Middle frontal gyrus (tissue), 1 donor: ENCODE results near the gene SH3PXD2B.
A peak's percentile ranks its signal among the peaks of the same experiment; 100 is the strongest.
"Not testable (repeated sequence)": the region's sequence is repeated elsewhere in the genome, so short reads cannot be mapped to it uniquely, and the experiment has no call there.

Source experiments
- DNase-seq: peaks from one replicate; pipeline ENCODE4 v3.0.0-alpha.2; 2015; ENCODE audit warnings: low spot score; ENCODE audit errors: extremely low spot score

Gene SH3PXD2B

GRCh38 chr5:172420235-172420939, 33.9 kb downstream of the SH3PXD2B start:
- DNase-seq: peak; percentile 49

DNA sequence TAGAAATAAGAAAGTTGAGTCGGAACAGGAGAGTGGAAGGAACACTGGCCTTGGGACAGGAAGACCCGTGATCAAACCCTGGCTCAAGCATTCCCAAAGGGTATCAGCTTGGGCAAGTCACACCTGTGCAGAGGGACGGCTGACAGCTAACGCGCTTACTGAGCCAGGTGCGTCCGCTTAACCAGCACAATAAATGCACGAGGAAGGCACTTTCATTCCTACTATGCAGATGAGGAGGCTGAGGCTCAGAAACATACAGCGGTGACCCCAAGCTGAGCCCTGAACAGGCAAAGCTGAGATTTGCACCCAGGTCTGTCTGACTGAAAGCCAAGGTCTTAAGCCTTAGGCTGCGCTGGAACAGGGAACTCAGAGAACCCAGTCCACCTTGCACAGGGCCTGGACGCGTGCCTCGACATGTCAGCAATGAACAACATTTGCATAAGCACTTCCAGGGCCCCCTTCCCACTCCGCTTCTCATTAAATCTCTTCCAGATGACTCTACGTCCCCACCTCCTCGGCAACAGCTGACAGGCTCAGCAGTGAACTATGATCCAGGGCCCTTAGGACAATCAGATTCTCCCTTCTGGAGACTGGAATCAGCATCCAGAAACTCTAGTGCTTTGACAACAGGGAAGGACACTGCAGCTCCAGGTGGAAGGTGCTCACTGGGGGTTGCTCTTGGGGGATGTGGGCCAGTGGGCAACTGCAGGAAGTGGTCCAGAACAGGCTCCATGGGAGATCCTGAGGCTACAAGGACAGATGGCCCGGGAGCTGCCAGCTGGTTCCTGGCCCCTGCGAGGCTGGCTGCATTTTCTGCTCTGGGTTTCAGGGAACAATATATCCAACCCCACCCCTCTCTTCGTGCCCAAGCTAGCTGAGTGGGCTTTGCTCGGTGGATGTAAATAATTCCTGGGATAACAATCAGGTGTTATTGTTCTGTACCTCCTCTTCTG, 35.2 kb downstream of the SH3PXD2B start:
- no peak for DNase-seq

DNA sequence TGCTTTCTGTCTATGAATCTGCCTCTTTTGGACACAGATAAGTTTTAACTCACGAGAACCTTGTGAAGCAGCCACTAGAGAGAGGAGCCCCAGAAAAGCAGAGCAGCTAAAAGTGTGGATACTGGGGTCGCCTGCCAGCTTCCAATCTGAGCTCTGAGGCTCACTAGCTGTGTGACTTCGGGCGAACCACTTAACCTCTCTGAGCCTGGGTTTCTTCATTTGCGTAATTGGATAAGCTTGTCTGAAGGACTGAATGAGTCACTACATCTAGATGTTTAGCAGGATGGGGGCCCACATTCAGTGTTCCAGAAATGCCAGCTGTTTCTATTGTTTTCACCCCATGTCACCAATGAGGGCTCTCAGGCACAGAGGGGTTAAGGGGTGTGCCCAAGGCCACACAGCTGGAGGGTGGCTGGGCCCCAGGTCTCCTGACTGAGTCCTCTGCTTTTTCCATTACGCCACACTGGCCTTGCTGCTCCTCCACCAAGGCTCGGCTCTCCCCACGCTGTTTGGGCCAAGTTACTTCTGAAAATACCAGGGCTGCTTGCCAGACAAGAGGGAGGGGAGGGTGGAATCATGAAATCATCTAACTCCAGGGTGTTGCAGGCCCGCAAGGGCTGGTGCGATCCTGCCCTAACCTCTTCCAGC, 36.2 kb downstream of the SH3PXD2B start:
- DNase-seq: peak; percentile 40

- no peak for DNase-seq
These were observed 37.0 kb downstream of the SH3PXD2B start for GRCh38 chr5:172417130-172417841.

- no peak for DNase-seq
These were observed 38.7 kb downstream of the SH3PXD2B start for GRCh38 chr5:172415362-172416275.

GRCh38 chr5:172414531-172415361, 39.6 kb downstream of the SH3PXD2B start:
- DNase-seq: no peak

GRCh38 chr5:172413601-172414171, 40.6 kb downstream of the SH3PXD2B start:
- no peak for DNase-seq

DNA sequence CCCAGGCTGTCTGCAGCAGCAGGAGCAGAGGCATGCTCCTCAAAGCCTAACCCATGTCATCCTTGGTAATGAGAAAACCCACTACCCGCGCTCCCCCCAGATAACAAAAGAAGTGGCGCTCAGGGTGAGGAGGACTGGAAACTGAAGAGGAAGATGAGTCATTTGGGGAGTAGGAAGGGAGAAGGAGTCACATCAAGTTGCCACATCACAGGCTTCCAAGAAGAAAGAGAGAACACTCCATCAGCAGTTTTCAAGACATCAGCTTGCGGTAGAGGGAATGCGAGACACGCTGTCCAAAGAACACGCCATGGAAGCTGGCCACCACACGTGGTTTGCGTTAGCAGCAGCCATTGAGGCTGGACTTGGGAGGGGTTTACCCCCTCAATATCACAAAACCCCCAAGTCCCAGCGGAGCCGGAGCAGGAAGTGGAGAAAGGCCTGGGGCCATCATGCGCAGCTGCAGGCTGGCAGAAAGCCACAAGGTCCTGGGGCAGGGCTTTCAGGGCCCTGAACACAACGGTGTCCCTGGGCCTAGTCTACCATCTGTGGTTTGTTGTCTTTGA, 41.5 kb downstream of the SH3PXD2B start:
- DNase-seq: no peak

DNA sequence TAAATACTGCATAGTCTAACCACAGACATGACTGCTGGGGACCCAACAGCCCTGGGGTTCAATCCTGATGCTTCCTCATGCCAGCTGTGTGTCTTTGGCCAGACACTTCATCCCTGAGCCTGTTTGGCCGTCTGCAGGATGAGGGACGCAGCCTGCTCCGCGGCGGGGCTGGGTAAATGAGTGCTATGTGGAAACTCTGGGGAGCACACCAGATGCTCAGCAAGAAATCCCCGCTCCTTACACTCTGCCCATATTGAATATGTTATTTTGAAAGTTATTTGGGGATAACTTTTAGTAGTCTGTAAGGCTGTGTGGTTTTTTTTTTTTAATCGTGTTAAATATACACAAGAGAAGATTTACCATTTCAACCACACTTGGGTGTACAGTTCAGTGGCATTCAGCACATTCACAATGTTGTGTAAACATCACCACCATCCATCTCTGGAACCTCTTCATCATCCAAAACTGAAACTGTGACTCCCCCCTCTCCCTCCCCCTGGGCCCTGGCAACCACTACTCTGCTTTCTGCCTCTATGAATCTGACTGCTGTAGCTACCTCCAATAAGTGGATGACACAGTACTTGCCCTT, 42.7 kb downstream of the SH3PXD2B start:
- DNase-seq: no peak

DNA sequence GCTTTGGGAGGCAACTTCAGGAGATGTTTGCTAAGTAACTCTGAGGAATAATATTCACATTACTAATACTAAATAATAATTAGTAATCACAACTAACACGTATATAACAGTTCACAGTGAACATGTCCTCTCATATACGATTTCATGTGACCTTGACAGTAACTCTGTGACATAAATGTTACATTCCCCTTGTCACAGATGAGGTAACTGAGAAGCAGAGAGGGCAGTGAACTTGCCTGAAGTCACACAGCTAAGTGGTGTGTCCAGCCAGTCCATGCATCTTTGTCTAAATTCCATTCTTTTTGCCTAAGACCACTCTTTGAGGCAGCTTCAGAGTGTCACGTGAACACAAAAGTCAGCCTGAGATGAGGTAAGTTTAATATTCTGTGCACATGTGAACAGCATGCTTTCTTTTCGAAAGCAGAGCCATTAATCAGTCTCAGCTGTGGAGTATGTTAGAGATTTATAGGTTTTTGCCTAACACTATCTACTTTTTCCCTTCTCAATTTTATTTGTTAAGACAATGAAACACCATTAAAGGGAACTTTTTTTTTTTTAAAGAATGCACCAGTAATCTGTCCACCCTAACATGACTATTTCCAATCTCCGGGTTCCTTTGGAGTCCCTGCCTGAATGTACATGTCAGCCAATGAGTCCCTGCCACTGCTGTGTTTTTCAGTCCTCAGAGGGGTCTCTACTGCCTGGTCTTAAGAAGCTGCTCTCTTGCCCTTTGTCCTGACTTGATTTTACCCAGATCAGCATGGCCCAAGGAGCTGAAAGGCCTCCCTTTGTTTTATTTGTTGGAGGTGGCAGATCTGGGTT, 43.5 kb downstream of the SH3PXD2B start:
- no peak for DNase-seq

- no peak for DNase-seq
These were observed 44.2 kb downstream of the SH3PXD2B start for GRCh38 chr5:172410160-172410559.

- DNase-seq: not testable (repeated sequence)
These were observed 44.8 kb downstream of the SH3PXD2B start for GRCh38 chr5:172409477-172409876.

DNA sequence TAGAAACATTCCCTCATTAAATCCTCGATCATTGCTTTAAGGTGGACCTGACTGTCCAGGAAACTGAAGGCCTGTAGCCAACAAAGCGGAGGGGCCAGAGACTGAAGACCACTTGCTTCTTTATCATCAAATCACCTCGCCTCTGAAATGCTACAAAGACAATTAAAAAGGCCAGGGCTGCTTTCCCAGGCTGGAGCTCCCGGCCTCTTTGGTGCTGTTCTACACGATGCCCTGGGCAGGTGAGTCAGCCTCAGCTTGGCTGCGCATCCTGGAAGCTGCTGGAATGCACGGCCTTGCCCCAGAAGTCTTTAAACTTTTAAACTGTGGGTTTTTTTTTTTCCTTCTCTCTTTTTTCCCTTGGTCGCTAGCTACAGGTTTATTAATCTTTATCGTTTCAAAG, 46.5 kb downstream of the SH3PXD2B start:
- no peak for DNase-seq

- DNase-seq: no peak
These were observed 47.1 kb downstream of the SH3PXD2B start for GRCh38 chr5:172407241-172407691.

GRCh38 chr5:172405226-172406107, 48.9 kb downstream of the SH3PXD2B start:
- DNase-seq: no peak

DNA sequence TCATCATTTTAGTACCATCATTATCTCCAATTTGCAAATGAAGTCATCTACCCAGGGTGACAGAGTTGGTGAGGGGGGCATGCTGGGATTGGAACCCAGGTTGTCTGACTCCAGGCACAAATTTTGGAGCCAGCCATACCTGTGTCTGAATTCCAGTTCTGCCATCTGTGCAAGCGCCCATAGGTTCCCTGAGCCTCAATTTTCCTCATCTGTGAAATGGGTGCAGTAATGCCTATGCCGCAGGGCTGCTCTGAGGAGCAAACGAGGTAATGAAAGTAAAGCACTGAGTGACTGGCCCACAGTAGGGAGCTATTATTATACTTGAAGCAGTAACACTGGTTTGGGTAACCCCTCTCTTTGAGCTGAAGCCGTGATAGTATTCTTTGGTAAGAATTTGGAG, 49.6 kb downstream of the SH3PXD2B start:
- no peak for DNase-seq
